NB4 (cell line): ENCODE measurements around the gene CDH4.

Experiments used
- CTCF ChIP-seq: IDR thresholded peaks from one replicate; pipeline ENCODE4 v1.5.1; 2012; ENCODE audit warnings: low read depth, low read length
- MYC ChIP-seq: IDR thresholded peaks from 2 replicates; pipeline ENCODE4 v1.6.1; 2011; ENCODE audit warnings: low read depth, low read length

DNA sequence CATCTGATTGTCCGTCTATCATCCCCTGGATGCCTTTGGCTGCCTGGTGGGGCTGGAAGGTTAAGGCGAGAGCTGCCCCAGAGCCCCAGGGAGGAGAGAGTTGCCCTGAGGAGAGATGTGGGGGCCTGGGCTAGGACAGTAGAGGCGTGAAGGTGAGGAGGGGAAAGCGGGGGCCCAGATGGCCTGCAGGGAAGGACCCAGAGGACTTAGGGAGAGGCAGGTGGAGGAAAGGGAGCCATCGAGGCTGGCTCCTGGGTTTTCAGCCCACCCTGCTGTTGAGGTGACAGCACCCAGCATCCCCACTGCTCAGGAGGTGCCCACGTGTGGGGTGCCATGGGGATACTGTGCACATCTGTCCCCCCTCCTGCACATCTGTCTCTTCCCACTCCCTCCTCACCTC, 539.9 kb downstream of the CDH4 start:
- TF ChIP-seq CTCF (no peak), MYC (no peak)
